Natural killer cell (primary cell): ENCODE data around the gene NELL2. TPM values are rescaled to one million over a fixed set of nuclear protein-coding genes. Genes with fewer than 3 reads are reported as not detected.

Source experiments
- ATAC-seq, 3 donors: fragments of 150-1000 bp in 2 of 3; fragments of 200-7000 bp in 1 of 3; cut with Tn5 transposase; 1 replicate in 1 of 3; 2 replicates in 2 of 3; pipeline ENCODE4 v1.10.0; 2021; ENCODE audit warnings: mild to moderate bottlenecking in 2 of 3, moderate library complexity in 2 of 3
- DNase-seq, 2 donors: peaks; one replicate each; pipeline versions ENCODE4 v3.0.0 to v3.0.0-alpha.2; 2013 to 2021; ENCODE audit warnings: mixed read lengths in 1 of 2
- H3K27ac ChIP-seq: one replicate; pipeline ENCODE4 v1.5.1; 2013; ENCODE audit warnings: mild to moderate bottlenecking, low read length
- H3K27me3 ChIP-seq: one replicate; pipeline ENCODE4 v1.6.1; 2013; ENCODE audit warnings: low read length; ENCODE audit not compliant: control insufficient read depth, insufficient read depth
- H3K36me3 ChIP-seq: one replicate; pipeline ENCODE4 v1.6.1; 2013; ENCODE audit warnings: low read length; ENCODE audit not compliant: control insufficient read depth, insufficient read depth
- H3K4me1 ChIP-seq: one replicate; pipeline ENCODE4 v1.6.1; 2013; ENCODE audit warnings: low read length; ENCODE audit not compliant: control insufficient read depth, insufficient read depth
- H3K4me3 ChIP-seq: one replicate; pipeline ENCODE4 v1.5.1; 2013; ENCODE audit warnings: low read length
- H3K9me3 ChIP-seq: one replicate; pipeline ENCODE4 v1.6.1; 2013; ENCODE audit warnings: low read length; ENCODE audit not compliant: control insufficient read depth, insufficient read depth
- H3K27ac Mint-ChIP-seq, 2 donors: one replicate each; pipeline ENCODE4 v1.8.0; 2022; ENCODE audit warnings: mild to moderate bottlenecking in 2 of 2, mixed read lengths in 2 of 2, moderate library complexity in 1 of 2
- H3K27me3 Mint-ChIP-seq, 2 donors: one replicate each; pipeline ENCODE4 v1.8.0; 2022; ENCODE audit warnings: low read depth in 2 of 2, mixed read lengths in 2 of 2
- H3K36me3 Mint-ChIP-seq: one replicate; pipeline ENCODE4 v1.8.0; 2022; ENCODE audit warnings: mixed read lengths
- H3K4me1 Mint-ChIP-seq, 2 donors: one replicate each; pipeline ENCODE4 v1.8.0; 2022; ENCODE audit warnings: mixed read lengths in 2 of 2
- H3K4me3 Mint-ChIP-seq: one replicate; pipeline ENCODE4 v1.8.0; 2022; ENCODE audit warnings: mild to moderate bottlenecking, moderate library complexity, mixed read lengths
- H3K9me3 Mint-ChIP-seq, 2 donors: one replicate each; pipeline ENCODE4 v1.8.0; 2022; ENCODE audit warnings: mixed read lengths in 2 of 2
- WGBS: methylation state at CpG from one replicate; pipeline ENCODE4 v1.1.7; 2013; ENCODE audit warnings: missing lambda C conversion rate; ENCODE audit not compliant: insufficient coverage; 5-methylcytosine and 5-hydroxymethylcytosine counted together
- intact Hi-C: fragments of 100-400 bp; cut with micrococcal nuclease; formaldehyde crosslinking; loops from one replicate; pipeline ENCODE4 v1.14.2; 2022
- total RNA-seq, 4 donors: library from RNA; stranded (reverse); fragments of 120-200 nt in 1 of 4; gene quantifications; one replicate each; pipeline versions ENCODE4 v1.2.3 to v1.2.4, GENCODE V29; 2013 to 2022
- TF ChIP-seq, protein P1 (sequence below): fragments of 200-600 bp; IDR thresholded peaks from one replicate; pipeline ENCODE4 v1.8.0; 2022; ENCODE audit warnings: antibody characterized with exemption

Gene NELL2
- total RNA-seq, 3 donors from 2014 or later (not counting 1 experiment from before 2014, with no cell fraction given), result 5.8 to 15.3 (median 14.0) TPM

DNA sequence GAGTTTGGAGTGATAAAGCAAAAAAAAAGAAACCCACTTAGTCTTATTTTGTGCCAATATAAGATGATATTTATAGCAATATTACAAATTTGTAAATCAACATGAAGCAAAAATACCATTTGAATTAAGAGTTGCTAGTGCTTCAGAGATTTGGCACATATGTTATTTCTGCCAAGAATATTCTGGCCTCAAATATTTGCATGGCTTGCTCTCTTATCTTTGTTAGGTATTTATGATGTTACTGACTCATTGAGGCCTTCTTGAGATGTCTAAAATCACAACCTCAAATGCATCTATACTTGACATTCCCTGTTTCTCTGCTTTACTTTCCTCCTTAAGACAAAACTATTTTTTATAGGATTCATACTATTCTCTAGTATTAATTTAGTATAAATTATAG lies 301.5 kb downstream of the NELL2 start:
- Mint-ChIP-seq H3K9me3 (peaks cover 8 to 9% of the 10 kb centered on the region in 2 donors), H3K36me3 (no peaks in the 10 kb centered on the region), H3K27me3 (no peaks in the 10 kb centered on the region), H3K4me3 (no peak overlapping the region), H3K4me1 (no peaks in the 10 kb centered on the region), H3K27ac (no peak overlapping the region)
- no peaks in the 10 kb centered on the region for H3K36me3 ChIP-seq
- TF ChIP-seq, protein P1, sequence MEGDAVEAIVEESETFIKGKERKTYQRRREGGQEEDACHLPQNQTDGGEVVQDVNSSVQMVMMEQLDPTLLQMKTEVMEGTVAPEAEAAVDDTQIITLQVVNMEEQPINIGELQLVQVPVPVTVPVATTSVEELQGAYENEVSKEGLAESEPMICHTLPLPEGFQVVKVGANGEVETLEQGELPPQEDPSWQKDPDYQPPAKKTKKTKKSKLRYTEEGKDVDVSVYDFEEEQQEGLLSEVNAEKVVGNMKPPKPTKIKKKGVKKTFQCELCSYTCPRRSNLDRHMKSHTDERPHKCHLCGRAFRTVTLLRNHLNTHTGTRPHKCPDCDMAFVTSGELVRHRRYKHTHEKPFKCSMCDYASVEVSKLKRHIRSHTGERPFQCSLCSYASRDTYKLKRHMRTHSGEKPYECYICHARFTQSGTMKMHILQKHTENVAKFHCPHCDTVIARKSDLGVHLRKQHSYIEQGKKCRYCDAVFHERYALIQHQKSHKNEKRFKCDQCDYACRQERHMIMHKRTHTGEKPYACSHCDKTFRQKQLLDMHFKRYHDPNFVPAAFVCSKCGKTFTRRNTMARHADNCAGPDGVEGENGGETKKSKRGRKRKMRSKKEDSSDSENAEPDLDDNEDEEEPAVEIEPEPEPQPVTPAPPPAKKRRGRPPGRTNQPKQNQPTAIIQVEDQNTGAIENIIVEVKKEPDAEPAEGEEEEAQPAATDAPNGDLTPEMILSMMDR, result no peak
- H3K27me3 ChIP-seq, result no peaks in the 10 kb centered on the region
- DNase-seq, result no peak
- H3K4me1 ChIP-seq, result no peaks in the 10 kb centered on the region
- intact Hi-C loops, result no loop called here
- no peak overlapping the region for H3K4me3 ChIP-seq
- ATAC-seq, result no peak
- H3K9me3 ChIP-seq, result no peaks in the 10 kb centered on the region
- no peak overlapping the region for H3K27ac ChIP-seq

DNA sequence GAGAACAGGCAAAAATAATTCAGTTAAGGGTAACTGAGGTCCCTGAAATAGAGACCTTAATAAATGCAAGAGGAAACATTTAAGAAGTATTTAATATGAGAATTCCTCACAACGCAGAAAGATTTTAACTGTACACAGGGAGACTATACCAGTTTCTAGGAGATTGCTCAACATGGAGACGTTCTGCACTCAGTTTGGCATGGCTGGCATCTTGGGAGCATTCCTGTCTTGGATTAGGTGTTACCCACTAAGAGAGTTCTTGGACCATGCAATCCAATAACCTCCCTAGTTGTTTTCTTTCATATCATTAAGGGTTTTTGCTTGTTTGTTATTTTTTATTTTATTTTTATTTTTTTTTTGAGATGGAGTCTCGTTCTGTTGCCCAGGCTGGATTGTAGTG lies 302.4 kb downstream of the NELL2 start:
- Histone ChIP-seq H3K4me1 (no peaks in the 10 kb centered on the region), H3K36me3 (no peaks in the 10 kb centered on the region), H3K9me3 (no peaks in the 10 kb centered on the region), H3K27ac (no peak overlapping the region), H3K4me3 (no peak overlapping the region), H3K27me3 (no peaks in the 10 kb centered on the region)
- intact Hi-C loops, result no loop called here
- no peak for DNase-seq
- Mint-ChIP-seq H3K4me1 (no peaks in the 10 kb centered on the region), H3K9me3 (peaks cover 8 to 9% of the 10 kb centered on the region in 2 donors), H3K4me3 (no peak overlapping the region), H3K27ac (no peak overlapping the region), H3K27me3 (no peaks in the 10 kb centered on the region), H3K36me3 (no peaks in the 10 kb centered on the region)
- TF ChIP-seq, protein P1, result no peak
- 89% methylated on average over 3 of the region's 3 CpGs for WGBS
- no peak for ATAC-seq

DNA sequence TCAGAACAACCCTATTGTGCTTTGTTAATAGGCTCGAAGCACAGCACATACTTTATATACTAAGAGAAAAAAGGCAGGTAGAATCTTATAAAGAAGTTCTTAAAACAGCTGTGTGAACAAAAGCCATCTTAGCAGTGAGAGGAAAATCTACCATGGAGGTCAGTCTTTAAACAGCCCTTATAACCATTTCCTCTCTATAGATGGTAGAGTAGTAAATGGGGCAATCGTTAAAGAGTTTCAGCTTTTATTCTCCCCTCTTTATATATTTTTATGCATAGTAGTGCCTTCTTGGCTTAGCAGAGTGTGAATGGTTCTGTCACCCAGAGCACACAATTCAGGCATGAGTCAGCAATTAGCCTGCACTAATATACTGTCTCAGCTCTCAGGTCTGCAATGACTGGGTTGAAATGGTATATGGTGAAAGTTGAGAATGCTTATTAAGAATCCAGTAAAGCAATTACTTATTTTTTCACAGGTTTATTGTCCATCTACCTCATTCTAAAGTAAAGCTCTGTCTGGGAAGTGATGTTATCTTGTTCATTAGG lies 305.0 kb downstream of the NELL2 start:
- DNase-seq, result no peak
- WGBS, result no CpG with 5 or more reads among the region's 2 CpGs

More for the DNA sequence above, 305.0 kb downstream of the NELL2 start:
- Mint-ChIP-seq H3K36me3 (no peaks in the 10 kb centered on the region), H3K27me3 (no peaks in the 10 kb centered on the region), H3K4me3 (no peak overlapping the region), H3K9me3 (peaks cover 7 to 9% of the 10 kb centered on the region in 2 donors), H3K4me1 (no peaks in the 10 kb centered on the region), H3K27ac (no peak overlapping the region)
- intact Hi-C loops, result no loop called here
- Histone ChIP-seq H3K9me3 (no peaks in the 10 kb centered on the region), H3K4me3 (no peak overlapping the region), H3K4me1 (no peaks in the 10 kb centered on the region), H3K36me3 (no peaks in the 10 kb centered on the region), H3K27me3 (no peaks in the 10 kb centered on the region), H3K27ac (no peak overlapping the region)
- ATAC-seq, result no peak
- TF ChIP-seq, protein P1, result no peak
